ENCODE data around the gene TMEM181.

DNA sequence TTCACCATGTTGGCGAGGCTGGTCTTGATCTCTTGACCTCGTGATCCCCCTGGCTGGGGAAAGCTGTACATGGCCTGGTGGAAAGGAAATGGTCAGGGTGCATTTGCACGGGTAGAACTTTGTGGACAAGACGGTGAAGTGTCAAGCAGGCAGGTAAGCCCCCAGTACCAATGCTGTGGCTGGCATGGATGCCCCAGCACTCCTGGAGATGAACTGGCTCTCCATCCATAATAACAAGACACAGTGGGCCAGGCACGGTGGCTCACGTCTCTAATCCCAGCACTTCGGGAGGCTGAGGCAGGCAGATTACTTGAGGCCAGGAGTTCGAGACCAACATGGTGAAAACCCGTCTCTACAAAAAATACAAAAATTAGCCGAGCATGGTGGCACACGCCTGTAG, 37.3 kb upstream of the TMEM181 start:
- TF ChIP-seq, protein P1, sequence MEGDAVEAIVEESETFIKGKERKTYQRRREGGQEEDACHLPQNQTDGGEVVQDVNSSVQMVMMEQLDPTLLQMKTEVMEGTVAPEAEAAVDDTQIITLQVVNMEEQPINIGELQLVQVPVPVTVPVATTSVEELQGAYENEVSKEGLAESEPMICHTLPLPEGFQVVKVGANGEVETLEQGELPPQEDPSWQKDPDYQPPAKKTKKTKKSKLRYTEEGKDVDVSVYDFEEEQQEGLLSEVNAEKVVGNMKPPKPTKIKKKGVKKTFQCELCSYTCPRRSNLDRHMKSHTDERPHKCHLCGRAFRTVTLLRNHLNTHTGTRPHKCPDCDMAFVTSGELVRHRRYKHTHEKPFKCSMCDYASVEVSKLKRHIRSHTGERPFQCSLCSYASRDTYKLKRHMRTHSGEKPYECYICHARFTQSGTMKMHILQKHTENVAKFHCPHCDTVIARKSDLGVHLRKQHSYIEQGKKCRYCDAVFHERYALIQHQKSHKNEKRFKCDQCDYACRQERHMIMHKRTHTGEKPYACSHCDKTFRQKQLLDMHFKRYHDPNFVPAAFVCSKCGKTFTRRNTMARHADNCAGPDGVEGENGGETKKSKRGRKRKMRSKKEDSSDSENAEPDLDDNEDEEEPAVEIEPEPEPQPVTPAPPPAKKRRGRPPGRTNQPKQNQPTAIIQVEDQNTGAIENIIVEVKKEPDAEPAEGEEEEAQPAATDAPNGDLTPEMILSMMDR (IDR thresholded peaks at IDR 0.05; ENCODE audit: poor library complexity) = no peak
- TF ChIP-seq EZH2 (IDR thresholded peaks at IDR 0.05; ENCODE audit: borderline replicate concordance) (no peak), EZH2phosphoT487 (IDR thresholded peaks at IDR 0.05; ENCODE audit: low read depth, severe bottlenecking, unreplicated experiment) (no peak)
